ENCODE measurements around the gene NMT1. TPM values are rescaled to one million over a fixed set of nuclear protein-coding genes. Genes with fewer than 3 reads are reported as not detected.
A peak's percentile ranks its signal among the peaks of the same experiment; 100 is the strongest.

Gene NMT1
- total RNA-seq, 6 experiments from 2014 or later: 50.8 to 76.7 (median 72.0) TPM

GRCh38 chr17:45149669-45150664 lies 88.8 kb downstream of the NMT1 start:
- Histone ChIP-seq H3K9me3 (no peaks in the 10 kb centered on the region), H3K4me1 (peaks cover 0 to 17% (median 5%) of the 10 kb centered on the region in 4 donors), H3K27me3 (no peaks in the 10 kb centered on the region), H3K36me3 (no peaks in the 10 kb centered on the region), H3K27ac (peak overlapping the region; percentile 88 to 98 (median 95)), H3K4me3 (peak overlapping the region; percentile 62 to 94 (median 78))
- TF ChIP-seq, protein P1, sequence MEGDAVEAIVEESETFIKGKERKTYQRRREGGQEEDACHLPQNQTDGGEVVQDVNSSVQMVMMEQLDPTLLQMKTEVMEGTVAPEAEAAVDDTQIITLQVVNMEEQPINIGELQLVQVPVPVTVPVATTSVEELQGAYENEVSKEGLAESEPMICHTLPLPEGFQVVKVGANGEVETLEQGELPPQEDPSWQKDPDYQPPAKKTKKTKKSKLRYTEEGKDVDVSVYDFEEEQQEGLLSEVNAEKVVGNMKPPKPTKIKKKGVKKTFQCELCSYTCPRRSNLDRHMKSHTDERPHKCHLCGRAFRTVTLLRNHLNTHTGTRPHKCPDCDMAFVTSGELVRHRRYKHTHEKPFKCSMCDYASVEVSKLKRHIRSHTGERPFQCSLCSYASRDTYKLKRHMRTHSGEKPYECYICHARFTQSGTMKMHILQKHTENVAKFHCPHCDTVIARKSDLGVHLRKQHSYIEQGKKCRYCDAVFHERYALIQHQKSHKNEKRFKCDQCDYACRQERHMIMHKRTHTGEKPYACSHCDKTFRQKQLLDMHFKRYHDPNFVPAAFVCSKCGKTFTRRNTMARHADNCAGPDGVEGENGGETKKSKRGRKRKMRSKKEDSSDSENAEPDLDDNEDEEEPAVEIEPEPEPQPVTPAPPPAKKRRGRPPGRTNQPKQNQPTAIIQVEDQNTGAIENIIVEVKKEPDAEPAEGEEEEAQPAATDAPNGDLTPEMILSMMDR (IDR thresholded peaks at IDR 0.05): no peak
- TF ChIP-seq POLR2A (IDR thresholded peaks at IDR 0.05): no peak
- WGBS (ENCODE audit: insufficient coverage, low coverage, low lambda C conversion rate, missing lambda C conversion rate): under 1% methylated on average over 46 of the region's 56 CpGs
- intact Hi-C loops (cut with DNase I): no loop called here
- DNase-seq (peak; percentile 71 to 80 (median 74)), ATAC-seq (peak; percentile 10 to 16 (median 12))

GRCh38 chr17:45150911-45151809 lies 90.0 kb downstream of the NMT1 start:
- H3K9me3 ChIP-seq: no peaks in the 10 kb centered on the region
- ATAC-seq (no peak), DNase-seq (no peak)
- H3K27me3 ChIP-seq: no peaks in the 10 kb centered on the region
- peak overlapping the region in 2 of 3 donors; percentile 78 to 94 for H3K4me3 ChIP-seq
- intact Hi-C loops (cut with DNase I): no loop called here
- H3K36me3 ChIP-seq: no peaks in the 10 kb centered on the region
- peak overlapping the region in 2 of 3 donors; percentile 69 to 98 for H3K27ac ChIP-seq
- H3K4me1 ChIP-seq: peaks cover 0 to 14% (median 5%) of the 10 kb centered on the region in 4 donors
- TF ChIP-seq POLR2A (IDR thresholded peaks at IDR 0.05): no peak
- TF ChIP-seq, protein P1 (IDR thresholded peaks at IDR 0.05): no peak
- WGBS (ENCODE audit: insufficient coverage, low coverage, low lambda C conversion rate, missing lambda C conversion rate): 14% methylated on average over 8 of the region's 8 CpGs

DNA sequence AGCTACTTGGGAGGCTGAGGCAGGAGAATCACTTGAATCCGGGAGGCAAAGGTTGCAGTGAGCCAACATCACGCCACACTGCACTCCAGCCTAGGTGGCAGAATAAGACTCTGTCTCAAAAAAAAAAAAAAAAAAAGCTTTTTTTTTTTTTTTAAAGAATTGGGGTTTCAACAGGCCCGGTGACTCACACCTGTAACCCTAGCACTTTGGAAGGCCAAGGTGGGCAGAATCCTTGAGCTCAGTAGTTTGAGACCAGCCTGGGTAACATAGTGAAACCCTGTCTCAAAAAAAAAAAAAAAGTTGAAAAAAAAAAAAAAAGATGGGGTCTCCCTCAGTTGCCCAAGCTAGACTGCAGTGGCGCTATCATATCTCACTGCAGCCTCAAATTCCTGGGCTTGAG lies 93.9 kb downstream of the NMT1 start:
- intact Hi-C loops (cut with DNase I): no loop called here
- no peak for ATAC-seq
- no peak for TF ChIP-seq POLR2A (IDR thresholded peaks at IDR 0.05)
- TF ChIP-seq, protein P1 (IDR thresholded peaks at IDR 0.05): no peak
- Histone ChIP-seq H3K27ac (no peak overlapping the region), H3K4me1 (peaks cover 0 to 35% (median 8%) of the 10 kb centered on the region in 4 donors), H3K27me3 (no peaks in the 10 kb centered on the region), H3K4me3 (no peak overlapping the region), H3K9me3 (no peaks in the 10 kb centered on the region), H3K36me3 (no peaks in the 10 kb centered on the region)
- peak in 1 of 3 donors; percentile 2 for DNase-seq
- 100% methylated on average over 1 of the region's 4 CpGs for WGBS (ENCODE audit: insufficient coverage, low coverage, low lambda C conversion rate, missing lambda C conversion rate)

- TF ChIP-seq, protein P1 (IDR thresholded peaks at IDR 0.05): no peak
- no peak for TF ChIP-seq POLR2A (IDR thresholded peaks at IDR 0.05)
- DNase-seq (no peak), ATAC-seq (no peak)
- Histone ChIP-seq H3K36me3 (no peaks in the 10 kb centered on the region), H3K9me3 (no peaks in the 10 kb centered on the region), H3K27ac (no peak overlapping the region), H3K4me1 (peaks cover 0 to 37% (median 8%) of the 10 kb centered on the region in 4 donors), H3K4me3 (no peak overlapping the region), H3K27me3 (no peaks in the 10 kb centered on the region)
- 95% methylated on average over 2 of the region's 2 CpGs for WGBS (ENCODE audit: insufficient coverage, low coverage, low lambda C conversion rate, missing lambda C conversion rate)
- intact Hi-C loops (cut with DNase I): no loop called here
Measured at GRCh38 chr17:45155483-45155882, 94.4 kb downstream of the NMT1 start.

Data from right lobe of liver (tissue), 6 donors.